Thymus (tissue), 11 donors: ENCODE data around the gene C5orf15. TPM values are rescaled to one million over a fixed set of nuclear protein-coding genes. Genes with fewer than 3 reads are reported as not detected.

Source experiments
- DNase-seq, 9 donors: peaks; one replicate each; pipeline ENCODE4 v3.0.0-alpha.2; 2013; ENCODE audit warnings: low spot score in 9 of 9, low read depth in 6 of 9, missing footprints in 1 of 9
- H3K27ac ChIP-seq, 2 donors: one replicate each; pipeline ENCODE4 v1.5.1; 2013; ENCODE audit warnings: control low read depth in 1 of 2, low read depth in 1 of 2, low read length in 1 of 2, mild to moderate bottlenecking in 1 of 2, moderate library complexity in 1 of 2
- H3K27me3 ChIP-seq, 2 donors: one replicate each; pipeline ENCODE4 v1.5.1; 2013; ENCODE audit warnings: low read length in 1 of 2; ENCODE audit not compliant: control insufficient read depth in 2 of 2, insufficient read depth in 1 of 2
- H3K36me3 ChIP-seq, 2 donors: one replicate each; pipeline ENCODE4 v1.5.1; 2013; ENCODE audit warnings: low read length in 1 of 2, mild to moderate bottlenecking in 1 of 2, moderate library complexity in 1 of 2; ENCODE audit not compliant: control insufficient read depth in 2 of 2, insufficient read depth in 2 of 2
- H3K4me1 ChIP-seq, 2 donors: one replicate each; pipeline ENCODE4 v1.5.1; 2013; ENCODE audit warnings: low read length in 2 of 2; ENCODE audit not compliant: control insufficient read depth in 2 of 2, insufficient read depth in 2 of 2
- H3K4me3 ChIP-seq, 2 donors: one replicate each; pipeline ENCODE4 v1.5.1; 2013; ENCODE audit warnings: low read length in 2 of 2, control low read depth in 1 of 2, mild to moderate bottlenecking in 1 of 2
- H3K9me3 ChIP-seq, 2 donors: one replicate each; pipeline ENCODE4 v1.5.1; 2013; ENCODE audit warnings: low read length in 1 of 2, mild to moderate bottlenecking in 1 of 2; ENCODE audit not compliant: control insufficient read depth in 2 of 2, insufficient read depth in 1 of 2
- WGBS: extraction: QIAGEN DNeasy Blood & Tissue Kit; methylation state at CpG from one replicate; pipeline ENCODE4 v1.1.7; 2013; 5-methylcytosine and 5-hydroxymethylcytosine counted together
- polyA plus RNA-seq: library from polyadenylated mRNA; stranded (reverse); fragments of 200-250 nt; gene quantifications from one replicate; pipeline ENCODE4 v1.2.3, GENCODE V29; 2013
- total RNA-seq: library from RNA; stranded (reverse); fragments of 120-200 nt; gene quantifications from one replicate; pipeline ENCODE4 v1.2.4, GENCODE V29; 2013
- donor health status: healthy.

Gene C5orf15
- total and polyA plus RNA-seq, 2 donors = 39.1 to 50.8 TPM

DNA sequence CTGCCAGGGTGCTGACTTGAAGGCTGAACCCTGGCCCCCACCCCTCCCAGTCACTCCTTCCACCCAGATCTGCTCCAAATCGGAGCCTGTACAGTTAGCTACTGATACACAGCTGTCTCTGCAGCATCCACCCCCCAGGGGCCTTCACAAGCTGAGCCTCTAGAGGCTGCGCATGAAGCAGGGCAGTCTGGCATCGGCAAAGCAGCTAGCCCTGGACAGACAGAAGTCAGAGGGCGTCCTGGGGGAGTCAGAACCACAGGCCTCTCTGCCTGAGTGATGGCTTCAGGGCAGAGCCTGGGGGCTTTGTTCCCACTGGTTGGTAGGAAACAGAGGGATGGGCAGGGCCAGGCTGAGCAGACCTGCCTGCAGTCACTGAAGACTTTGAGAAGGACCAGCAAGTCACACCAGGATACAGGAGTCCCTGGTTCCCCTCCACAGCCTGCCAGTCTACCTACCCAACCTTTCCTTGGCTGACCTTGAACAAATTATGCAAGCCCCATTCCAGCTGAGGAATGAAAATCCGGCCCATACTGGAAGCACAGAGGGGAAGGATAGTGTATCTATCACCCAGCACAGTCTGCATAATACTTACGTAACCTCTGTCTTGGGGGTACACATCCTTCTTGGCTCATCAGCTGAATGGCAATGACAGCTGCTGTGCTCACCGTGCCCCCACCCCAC lies 27.6 kb upstream of the C5orf15 start:
- Histone ChIP-seq H3K27ac (no peak overlapping the region), H3K9me3 (no peaks in the 10 kb centered on the region), H3K4me1 (peaks cover 4 to 22% of the 10 kb centered on the region in 2 donors), H3K36me3 (peaks cover 6 to 17% of the 10 kb centered on the region in 2 donors), H3K27me3 (no peaks in the 10 kb centered on the region), H3K4me3 (no peak overlapping the region)
- DNase-seq = no peak
- 91% methylated on average over 7 of the region's 7 CpGs for WGBS

GRCh38 chr5:133995341-133995740 lies 26.9 kb upstream of the C5orf15 start:
- H3K27me3 ChIP-seq = no peaks in the 10 kb centered on the region
- WGBS = 91% methylated on average over 8 of the region's 8 CpGs
- H3K36me3 ChIP-seq = peaks cover 13 to 20% of the 10 kb centered on the region in 2 donors
- H3K9me3 ChIP-seq = no peaks in the 10 kb centered on the region
- H3K4me3 ChIP-seq = no peak overlapping the region
- no peak for DNase-seq
- H3K27ac ChIP-seq = no peak overlapping the region
- H3K4me1 ChIP-seq = peaks cover 4 to 22% of the 10 kb centered on the region in 2 donors

DNA sequence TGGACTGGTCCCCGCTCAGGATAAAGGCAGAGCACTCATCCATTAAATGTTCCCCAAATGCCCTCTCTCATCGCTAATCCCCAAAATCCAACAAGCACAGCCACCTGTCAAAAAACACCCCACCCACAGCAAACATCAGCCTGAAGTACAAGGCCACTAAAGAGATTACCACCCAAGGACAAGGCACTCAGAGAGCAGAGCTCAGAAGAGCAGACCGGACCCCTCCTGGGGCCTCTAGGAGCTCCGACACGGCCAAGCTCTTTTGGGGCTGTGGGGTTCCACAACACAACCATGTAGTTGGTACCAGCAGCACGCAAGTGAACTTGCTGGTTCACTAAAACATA lies 26.5 kb upstream of the C5orf15 start:
- H3K4me1 ChIP-seq = peaks cover 4 to 22% of the 10 kb centered on the region in 2 donors
- no peaks in the 10 kb centered on the region for H3K27me3 ChIP-seq
- H3K4me3 ChIP-seq = no peak overlapping the region
- no peak for DNase-seq
- no peak overlapping the region for H3K27ac ChIP-seq
- 97% methylated on average over 6 of the region's 6 CpGs for WGBS
- H3K36me3 ChIP-seq = peaks cover 17 to 23% of the 10 kb centered on the region in 2 donors
- no peaks in the 10 kb centered on the region for H3K9me3 ChIP-seq

DNA sequence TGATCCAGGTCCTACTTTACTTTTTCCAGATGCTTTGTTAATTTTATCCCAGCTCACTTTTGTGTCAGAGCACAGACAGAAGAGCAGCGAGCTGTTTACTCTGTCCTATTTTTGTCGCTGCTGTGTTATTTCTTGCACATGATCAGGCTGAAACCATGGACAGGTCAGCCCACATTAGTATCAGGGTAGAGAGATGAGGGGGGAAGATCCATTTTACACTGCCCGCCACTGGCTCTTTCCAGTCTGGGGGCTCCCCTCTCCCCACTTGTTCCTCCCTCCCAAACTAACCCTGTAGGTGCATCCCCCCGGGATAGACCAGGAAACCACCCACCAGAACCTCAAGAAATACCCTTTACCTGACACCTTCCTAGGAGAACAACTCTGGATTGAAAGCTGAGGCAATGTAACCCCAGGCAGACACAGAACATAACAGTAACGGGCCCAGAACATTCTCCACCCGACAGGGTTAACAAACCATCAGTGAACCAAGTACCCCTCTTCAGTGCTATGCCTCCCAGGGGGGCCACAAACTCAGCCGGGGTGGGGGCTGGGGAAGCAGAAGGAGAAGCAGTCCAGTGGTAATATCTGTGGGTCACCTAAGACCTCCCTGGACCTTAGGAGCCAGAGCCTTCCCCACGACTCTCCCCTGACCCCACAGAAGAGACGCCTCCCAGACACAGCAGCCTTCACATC lies 26.0 kb upstream of the C5orf15 start:
- H3K27me3 ChIP-seq = no peaks in the 10 kb centered on the region
- H3K4me1 ChIP-seq = peaks cover 4 to 22% of the 10 kb centered on the region in 2 donors
- no peak overlapping the region for H3K4me3 ChIP-seq
- 98% methylated on average over 9 of the region's 9 CpGs for WGBS
- no peak for DNase-seq
- peaks cover 22 to 29% of the 10 kb centered on the region in 2 donors for H3K36me3 ChIP-seq
- H3K9me3 ChIP-seq = no peaks in the 10 kb centered on the region
- no peak overlapping the region for H3K27ac ChIP-seq

DNA sequence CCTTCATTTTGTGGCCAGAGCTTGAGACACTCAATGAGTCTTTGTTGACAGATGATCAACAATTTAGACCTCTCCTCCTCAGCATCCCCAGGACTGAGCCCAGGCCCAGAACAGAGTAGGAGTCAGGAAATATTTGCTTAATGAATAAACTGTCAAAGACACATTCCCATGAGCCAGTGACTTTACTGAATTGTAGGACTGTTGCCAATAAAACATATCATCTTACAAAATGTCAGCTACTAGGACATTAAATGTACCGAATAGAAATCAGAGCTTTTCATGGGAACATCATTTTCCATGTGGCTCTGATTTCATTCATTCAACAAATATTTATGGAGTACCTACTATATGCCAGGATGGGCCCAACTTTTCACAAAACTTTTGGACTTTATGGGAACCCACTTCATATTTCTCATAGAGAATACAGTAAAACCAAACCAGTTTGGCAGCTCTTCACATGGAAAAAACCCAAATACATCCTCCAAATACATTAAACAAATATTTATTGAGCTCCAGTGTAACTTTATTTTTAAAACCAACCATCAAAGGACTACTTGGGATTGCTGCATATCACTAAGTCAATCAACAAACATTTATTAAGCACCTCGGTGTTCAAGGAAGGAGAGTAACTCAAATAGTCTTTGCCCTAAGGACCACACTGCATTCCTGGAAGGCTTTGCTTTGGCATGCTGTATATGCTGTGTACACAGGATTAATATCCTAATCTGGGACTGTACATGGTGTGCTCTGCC lies 24.9 kb upstream of the C5orf15 start:
- 93% methylated on average over 2 of the region's 2 CpGs for WGBS
- Histone ChIP-seq H3K4me3 (no peak overlapping the region), H3K36me3 (peaks cover 32 to 36% of the 10 kb centered on the region in 2 donors), H3K27me3 (no peaks in the 10 kb centered on the region), H3K9me3 (no peaks in the 10 kb centered on the region), H3K4me1 (peaks cover 4 to 22% of the 10 kb centered on the region in 2 donors), H3K27ac (no peak overlapping the region)
- no peak for DNase-seq

GRCh38 chr5:133992429-133993155 lies 24.2 kb upstream of the C5orf15 start:
- H3K36me3 ChIP-seq = peaks cover 34 to 42% of the 10 kb centered on the region in 2 donors

DNA sequence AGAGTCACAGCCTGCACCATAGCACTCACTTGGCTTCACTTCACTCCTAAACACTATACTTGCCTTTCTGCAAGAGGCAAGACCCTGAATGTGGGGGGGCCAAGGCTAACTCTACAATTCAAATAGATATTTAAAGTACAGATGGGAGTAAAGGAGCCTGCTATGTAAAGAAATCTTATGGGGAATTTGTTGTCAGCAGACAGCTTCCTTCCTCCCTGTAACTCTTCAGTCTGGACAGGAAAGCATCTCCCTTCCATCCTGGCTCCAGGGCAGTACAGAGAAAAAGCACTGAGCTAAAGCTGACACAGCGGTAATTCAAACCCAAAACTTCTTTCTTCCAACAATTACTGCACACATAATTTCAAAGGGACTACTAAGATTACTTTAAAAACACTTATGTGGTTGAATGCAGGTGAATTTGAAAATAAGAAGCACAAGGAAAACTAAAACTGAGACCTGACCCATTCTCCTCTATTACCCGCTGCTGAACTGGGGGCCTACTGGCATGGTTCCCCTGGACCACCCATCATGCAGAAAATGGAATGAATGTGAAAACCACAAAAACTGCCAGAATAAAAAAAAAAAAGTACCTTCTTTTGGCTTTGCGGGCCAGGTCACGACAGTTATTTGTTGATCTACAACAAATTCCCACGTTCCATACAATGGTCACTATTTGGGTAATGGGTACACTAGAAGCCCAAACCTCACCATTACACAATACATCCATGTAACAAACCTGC lies 22.9 kb upstream of the C5orf15 start:
- H3K36me3 ChIP-seq = peaks cover 36 to 48% of the 10 kb centered on the region in 2 donors
- no peaks in the 10 kb centered on the region for H3K9me3 ChIP-seq
- no peaks in the 10 kb centered on the region for H3K27me3 ChIP-seq
- 97% methylated on average over 5 of the region's 5 CpGs for WGBS
- no peak overlapping the region for H3K27ac ChIP-seq
- no peak overlapping the region for H3K4me3 ChIP-seq
- peaks cover 4 to 18% of the 10 kb centered on the region in 2 donors for H3K4me1 ChIP-seq
- no peak for DNase-seq

More at GRCh38 chr5:133992429-133993155, 24.2 kb upstream of the C5orf15 start:
- Histone ChIP-seq H3K4me1 (peaks cover 4 to 22% of the 10 kb centered on the region in 2 donors), H3K27ac (peak overlapping the region in 1 of 2 donors; percentile 42), H3K9me3 (no peaks in the 10 kb centered on the region), H3K4me3 (no peak overlapping the region), H3K27me3 (no peaks in the 10 kb centered on the region)
- 72% methylated on average over 8 of the region's 8 CpGs for WGBS
- DNase-seq = peak in 3 of 9 donors; percentile 39 to 68 (median 47)

DNA sequence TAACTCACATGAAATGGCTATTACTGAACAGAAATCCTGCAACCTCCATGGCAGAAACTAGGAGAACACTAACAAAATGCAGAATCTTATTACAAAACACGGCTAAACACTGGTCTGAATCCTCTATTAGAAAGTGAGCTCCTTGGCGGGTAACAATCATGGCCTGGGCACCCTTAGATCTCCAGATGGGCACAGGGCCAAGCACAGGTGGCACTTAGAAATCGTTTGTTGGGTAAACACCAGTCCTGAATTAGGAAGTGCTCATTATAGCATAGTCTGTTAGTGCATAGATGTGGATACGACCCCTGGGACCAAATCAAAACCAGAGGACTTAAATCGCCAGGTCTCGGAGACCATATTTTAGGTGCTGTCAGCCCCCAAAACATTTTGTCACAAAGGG lies 22.0 kb upstream of the C5orf15 start:
- Histone ChIP-seq H3K4me3 (no peak overlapping the region), H3K27me3 (no peaks in the 10 kb centered on the region), H3K36me3 (peaks cover 42 to 56% of the 10 kb centered on the region in 2 donors), H3K4me1 (peaks cover 4 to 13% of the 10 kb centered on the region in 2 donors), H3K27ac (no peak overlapping the region), H3K9me3 (no peaks in the 10 kb centered on the region)
- 88% methylated on average over 6 of the region's 6 CpGs for WGBS
- DNase-seq = no peak
